ENCODE measurements around the gene FRMD4A.

DNA sequence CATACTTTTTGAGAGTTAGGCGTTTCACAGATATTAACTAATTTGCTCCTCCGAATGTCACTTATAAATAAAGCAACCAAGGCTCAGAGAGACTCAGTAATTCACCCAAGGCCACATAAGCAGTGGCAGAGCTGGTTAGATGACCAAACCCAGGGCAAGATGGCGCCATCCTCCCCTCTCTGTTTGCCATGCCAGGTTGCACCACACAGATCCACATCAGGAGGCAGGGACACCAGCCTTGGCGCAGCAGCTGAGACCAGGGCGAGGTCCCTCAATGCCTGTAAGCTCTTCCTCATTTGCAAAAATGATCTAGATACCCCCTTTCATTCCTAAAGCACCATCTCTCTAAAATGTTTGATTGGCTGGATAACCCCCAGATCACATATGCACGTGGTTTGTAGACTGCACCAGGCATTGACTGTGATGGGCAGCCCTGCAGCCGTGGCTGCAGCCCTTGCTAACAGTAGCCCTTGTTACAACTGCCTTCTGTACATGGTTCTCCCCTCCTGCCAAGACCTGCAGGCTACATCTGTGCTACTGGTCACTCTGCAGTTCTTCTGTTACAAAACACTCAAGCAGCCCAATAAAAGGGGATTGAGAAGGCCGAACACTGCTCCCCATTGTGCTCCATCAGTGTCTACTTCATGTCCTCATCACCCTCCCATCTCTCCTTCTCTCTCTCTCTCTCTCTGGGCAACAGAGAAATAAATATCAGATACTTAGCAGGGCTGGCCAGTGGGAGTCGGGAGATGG, 445.3 kb downstream of the FRMD4A start:
- TF ChIP-seq, protein P1, sequence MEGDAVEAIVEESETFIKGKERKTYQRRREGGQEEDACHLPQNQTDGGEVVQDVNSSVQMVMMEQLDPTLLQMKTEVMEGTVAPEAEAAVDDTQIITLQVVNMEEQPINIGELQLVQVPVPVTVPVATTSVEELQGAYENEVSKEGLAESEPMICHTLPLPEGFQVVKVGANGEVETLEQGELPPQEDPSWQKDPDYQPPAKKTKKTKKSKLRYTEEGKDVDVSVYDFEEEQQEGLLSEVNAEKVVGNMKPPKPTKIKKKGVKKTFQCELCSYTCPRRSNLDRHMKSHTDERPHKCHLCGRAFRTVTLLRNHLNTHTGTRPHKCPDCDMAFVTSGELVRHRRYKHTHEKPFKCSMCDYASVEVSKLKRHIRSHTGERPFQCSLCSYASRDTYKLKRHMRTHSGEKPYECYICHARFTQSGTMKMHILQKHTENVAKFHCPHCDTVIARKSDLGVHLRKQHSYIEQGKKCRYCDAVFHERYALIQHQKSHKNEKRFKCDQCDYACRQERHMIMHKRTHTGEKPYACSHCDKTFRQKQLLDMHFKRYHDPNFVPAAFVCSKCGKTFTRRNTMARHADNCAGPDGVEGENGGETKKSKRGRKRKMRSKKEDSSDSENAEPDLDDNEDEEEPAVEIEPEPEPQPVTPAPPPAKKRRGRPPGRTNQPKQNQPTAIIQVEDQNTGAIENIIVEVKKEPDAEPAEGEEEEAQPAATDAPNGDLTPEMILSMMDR (IDR thresholded peaks at IDR 0.05) = no peak
- TF ChIP-seq EZH2 (IDR thresholded peaks at IDR 0.05) = no peak
- no peak for TF ChIP-seq EZH2phosphoT487 (IDR thresholded peaks at IDR 0.05)

All from neural progenitor cell (in vitro differentiated cells).